B cell (primary cell): ENCODE data around the gene KRTAP5-10. TPM values are rescaled to one million over a fixed set of nuclear protein-coding genes. Genes with fewer than 3 reads are reported as not detected.
"Not testable (repeated sequence)": the region's sequence is repeated elsewhere in the genome, so short reads cannot be mapped to it uniquely, and the experiment has no call there.

Source experiments
- ATAC-seq: fragments of 200-7000 bp; cut with Tn5 transposase; one replicate; pipeline ENCODE4 v1.10.0; 2021; ENCODE audit warnings: low read depth, mild to moderate bottlenecking, moderate number of reproducible peaks, moderate library complexity
- CTCF ChIA-PET: fragments of 350-600 bp; sonication (Branson Sonifier 250); formaldehyde crosslinking; loops from one replicate; lab custom pipeline; 2021; ENCODE audit warnings: antibody characterized with exemption, inconsistent platforms; lab: Charles Lee
- POLR2A ChIA-PET: fragments of 350-600 bp; sonication (Branson Sonifier 250); formaldehyde crosslinking; loops from one replicate; lab custom pipeline; 2021; ENCODE audit warnings: antibody characterized with exemption; lab: Charles Lee
- DNase-seq: peaks from one replicate; pipeline ENCODE4 v3.0.0; 2013
- H2AFZ ChIP-seq: 2 replicates; pipeline ENCODE4 v1.6.1; 2012; ENCODE audit warnings: mild to moderate bottlenecking, low read depth, low read length; ENCODE audit not compliant: insufficient read depth, poor library complexity, severe bottlenecking
- H3K27ac ChIP-seq, 2 donors: 1 replicate in 1 of 2; 2 replicates in 1 of 2; pipeline ENCODE4 v1.5.1; 2012 to 2013; ENCODE audit warnings: low read length in 2 of 2, mild to moderate bottlenecking in 2 of 2, moderate library complexity in 1 of 2
- H3K27me3 ChIP-seq, 4 experiments: fragments of 200-600 bp in 1 of 4; sonication (generic) in 1 of 4; replicated peaks in 1 of 4; 1 replicate in 2 of 4; 2 replicates in 2 of 4; pipeline versions ENCODE4 v1.6.1 to v1.7.0; 2013 to 2016; ENCODE audit warnings: low read length in 3 of 4, mild to moderate bottlenecking in 2 of 4, mixed read lengths in 1 of 4, moderate library complexity in 1 of 4; ENCODE audit not compliant: insufficient read depth in 4 of 4, control insufficient read depth in 3 of 4; ENCODE audit errors: control extremely low read depth in 1 of 4
- H3K36me3 ChIP-seq, 2 experiments: replicated peaks in 1 of 2; 1 replicate in 1 of 2; 2 replicates in 1 of 2; pipeline versions ENCODE4 v1.6.1 to v1.7.1; 2013; ENCODE audit warnings: low read length in 1 of 2; ENCODE audit not compliant: insufficient read depth in 2 of 2, control insufficient read depth in 1 of 2; ENCODE audit errors: control extremely low read depth in 1 of 2, extremely low read depth in 1 of 2
- H3K4me1 ChIP-seq, 2 donors: fragments of 200-600 bp in 1 of 2; sonication (generic) in 1 of 2; 1 replicate in 1 of 2; 2 replicates in 1 of 2; pipeline versions ENCODE4 v1.5.1 to v1.6.1; 2013 to 2017; ENCODE audit warnings: low read length in 2 of 2; ENCODE audit not compliant: control insufficient read depth in 2 of 2, insufficient read depth in 2 of 2
- H3K4me2 ChIP-seq: replicated peaks from 2 replicates; pipeline ENCODE3; 2012; ENCODE audit warnings: mild to moderate bottlenecking, low read depth, low read length; ENCODE audit not compliant: poor library complexity, severe bottlenecking
- H3K4me3 ChIP-seq, 5 experiments: fragments of 200-600 bp in 1 of 5; sonication (generic) in 1 of 5; 1 replicate in 3 of 5; 2 replicates in 2 of 5; pipeline versions ENCODE4 v1.5.1 to v1.7.0; 2011 to 2016; ENCODE audit warnings: low read length in 4 of 5, mild to moderate bottlenecking in 4 of 5, low read depth in 2 of 5, control low read depth in 1 of 5, moderate library complexity in 1 of 5; ENCODE audit not compliant: insufficient read depth in 1 of 5; ENCODE audit errors: control extremely low read depth in 1 of 5, extremely low read depth in 1 of 5
- H3K79me2 ChIP-seq: fragments of 200-600 bp; sonication (generic); one replicate; pipeline ENCODE4 v1.6.0; 2016; ENCODE audit warnings: low read length; ENCODE audit not compliant: control insufficient read depth, insufficient read depth
- H3K9ac ChIP-seq: fragments of 200-600 bp; sonication (generic); 2 replicates; pipeline ENCODE4 v1.6.1; 2017; ENCODE audit warnings: mild to moderate bottlenecking, low read length, moderate library complexity
- H3K9me3 ChIP-seq, 3 donors: one replicate each; pipeline versions ENCODE4 v1.6.1 to v1.7.1; 2013; ENCODE audit warnings: low read length in 2 of 3; ENCODE audit not compliant: control insufficient read depth in 2 of 3, insufficient read depth in 1 of 3; ENCODE audit errors: control extremely low read depth in 1 of 3
- H4K20me1 ChIP-seq: 2 replicates; pipeline ENCODE4 v1.6.0; 2012; ENCODE audit warnings: mild to moderate bottlenecking, low read length; ENCODE audit not compliant: insufficient read depth, control insufficient read depth, poor library complexity, severe bottlenecking
- H3K27ac Mint-ChIP-seq: one replicate; pipeline ENCODE4 v1.8.0; 2021; ENCODE audit warnings: mixed read lengths
- H3K27me3 Mint-ChIP-seq: one replicate; pipeline ENCODE4 v1.8.0; 2021; ENCODE audit warnings: mixed read lengths
- H3K4me1 Mint-ChIP-seq: one replicate; pipeline ENCODE4 v1.8.0; 2021; ENCODE audit warnings: mixed read lengths
- H3K4me3 Mint-ChIP-seq: one replicate; pipeline ENCODE4 v1.8.0; 2021; ENCODE audit warnings: mixed read lengths
- H3K9me3 Mint-ChIP-seq: one replicate; pipeline ENCODE4 v1.8.0; 2022; ENCODE audit warnings: mixed read lengths; ENCODE audit not compliant: insufficient read depth
- EZH2 ChIP-seq: IDR thresholded peaks from 2 replicates; pipeline ENCODE4 v1.6.1; 2012; ENCODE audit warnings: borderline replicate concordance, low read depth, mild to moderate bottlenecking, moderate library complexity, low read length; ENCODE audit not compliant: insufficient read depth, poor library complexity, severe bottlenecking
- whole genome bisulfite sequencing: methylation state at CpG from one replicate; pipeline ENCODE4 v1.1.5; 2013; ENCODE audit warnings: missing lambda C conversion rate; ENCODE audit not compliant: insufficient coverage; 5-methylcytosine and 5-hydroxymethylcytosine counted together
- intact Hi-C: fragments of 100-400 bp; cut with micrococcal nuclease; formaldehyde crosslinking; loops from one replicate; pipeline ENCODE4 v1.10.0; 2022
- polyA plus RNA-seq: library from polyadenylated mRNA; depleted of rRNA; stranded (reverse); fragments of >200 nt; gene quantifications from 2 replicates; pipeline ENCODE4 v1.2.3, GENCODE V29; 2012
- total RNA-seq, 2 donors: library from RNA; stranded (reverse); fragments of 120-200 nt in 1 of 2; gene quantifications; 1 replicate in 1 of 2; 2 replicates in 1 of 2; pipeline versions ENCODE4 v1.2.3 to v1.2.4, GENCODE V29; 2013 to 2022
- TF ChIP-seq, protein P1 (sequence below): fragments of 200-600 bp; IDR thresholded peaks from one replicate; pipeline ENCODE4 v1.8.0; 2022; ENCODE audit warnings: antibody characterized with exemption, mild to moderate bottlenecking

KRTAP5-10 gene
- total and polyA plus RNA-seq, 2 donors (not counting 1 experiment from before 2014, with no cell fraction given) = not detected

DNA sequence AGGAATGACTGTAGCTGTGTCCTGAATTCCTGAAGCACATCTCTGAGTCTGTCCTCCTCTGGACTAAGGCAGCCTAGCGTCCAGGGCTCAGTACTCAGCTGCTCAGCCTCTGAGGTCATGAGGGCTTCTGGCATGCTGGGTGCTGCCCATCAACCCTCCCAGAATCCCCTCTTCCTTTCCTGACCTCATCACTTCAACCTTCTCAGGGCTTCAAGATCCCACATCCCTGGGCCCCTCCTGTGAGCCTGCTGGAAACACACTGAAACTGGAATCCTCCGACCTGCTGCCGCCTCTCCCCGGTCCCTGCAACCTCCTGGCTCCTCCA lies 26.7 kb upstream of the KRTAP5-10 start:
- peaks cover 3% of the 10 kb centered on the region for H3K27me3 Mint-ChIP-seq
- Histone ChIP-seq H3K4me1 (peaks cover under 1 to 6% of the 10 kb centered on the region in 2 donors), H3K9ac (no peak overlapping the region), H3K27ac (no peak overlapping the region), H3K9me3 (peaks cover 0 to 11% (median 0%) of the 10 kb centered on the region in 3 donors), H3K4me2 (no peak overlapping the region), H3K79me2 (no peaks in the 10 kb centered on the region), H3K27me3 (peaks cover 0 to 3% (median 0%) of the 10 kb centered on the region in 4 experiments), H3K4me3 (no peak overlapping the region), H4K20me1 (no peaks in the 10 kb centered on the region), H2AFZ (no peak overlapping the region), H3K36me3 (no peaks in the 10 kb centered on the region)
- TF ChIP-seq, protein P1, sequence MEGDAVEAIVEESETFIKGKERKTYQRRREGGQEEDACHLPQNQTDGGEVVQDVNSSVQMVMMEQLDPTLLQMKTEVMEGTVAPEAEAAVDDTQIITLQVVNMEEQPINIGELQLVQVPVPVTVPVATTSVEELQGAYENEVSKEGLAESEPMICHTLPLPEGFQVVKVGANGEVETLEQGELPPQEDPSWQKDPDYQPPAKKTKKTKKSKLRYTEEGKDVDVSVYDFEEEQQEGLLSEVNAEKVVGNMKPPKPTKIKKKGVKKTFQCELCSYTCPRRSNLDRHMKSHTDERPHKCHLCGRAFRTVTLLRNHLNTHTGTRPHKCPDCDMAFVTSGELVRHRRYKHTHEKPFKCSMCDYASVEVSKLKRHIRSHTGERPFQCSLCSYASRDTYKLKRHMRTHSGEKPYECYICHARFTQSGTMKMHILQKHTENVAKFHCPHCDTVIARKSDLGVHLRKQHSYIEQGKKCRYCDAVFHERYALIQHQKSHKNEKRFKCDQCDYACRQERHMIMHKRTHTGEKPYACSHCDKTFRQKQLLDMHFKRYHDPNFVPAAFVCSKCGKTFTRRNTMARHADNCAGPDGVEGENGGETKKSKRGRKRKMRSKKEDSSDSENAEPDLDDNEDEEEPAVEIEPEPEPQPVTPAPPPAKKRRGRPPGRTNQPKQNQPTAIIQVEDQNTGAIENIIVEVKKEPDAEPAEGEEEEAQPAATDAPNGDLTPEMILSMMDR = no peak
- no peak for TF ChIP-seq EZH2
- ATAC-seq = no peak
- no peak overlapping the region for H3K27ac Mint-ChIP-seq
- ChIA-PET CTCF (no interaction called here), POLR2A (no interaction called here)
- intact Hi-C loops = no loop called here
- peaks cover 10% of the 10 kb centered on the region for H3K4me1 Mint-ChIP-seq
- DNase-seq = no peak
- H3K9me3 Mint-ChIP-seq = peaks cover 4% of the 10 kb centered on the region
- 98% methylated on average over 4 of the region's 4 CpGs for WGBS
- H3K4me3 Mint-ChIP-seq = no peak overlapping the region

DNA sequence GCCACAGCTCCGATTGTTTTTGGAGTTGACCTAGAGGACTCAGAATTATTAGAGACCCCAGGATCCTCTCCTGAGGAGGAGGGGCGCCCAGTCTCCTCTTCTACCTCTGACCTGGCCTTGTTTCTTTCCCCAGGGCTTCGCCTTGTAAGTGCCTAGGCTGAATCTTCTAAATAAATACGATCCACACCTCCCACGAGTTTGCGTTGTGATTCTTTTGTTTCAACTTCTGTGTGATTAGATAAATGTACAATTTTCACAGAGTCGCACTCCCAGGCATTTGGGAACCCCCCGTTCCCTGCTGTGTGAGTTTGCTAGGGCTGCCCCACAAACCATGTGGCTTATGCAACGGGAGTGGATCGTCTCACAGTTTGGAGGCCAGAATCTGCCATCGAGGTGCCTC lies 26.3 kb upstream of the KRTAP5-10 start:
- no peak overlapping the region for H3K9ac ChIP-seq
- DNase-seq (no peak), ATAC-seq (no peak)
- no peak overlapping the region for H3K27ac Mint-ChIP-seq
- H2AFZ ChIP-seq = no peak overlapping the region
- H4K20me1 ChIP-seq = no peaks in the 10 kb centered on the region
- H3K9me3 ChIP-seq = peaks cover 0 to 11% (median 0%) of the 10 kb centered on the region in 3 donors
- 93% methylated on average over 5 of the region's 11 CpGs for WGBS
- ChIA-PET CTCF (no interaction called here), POLR2A (no interaction called here)
- TF ChIP-seq, protein P1 = no peak
- TF ChIP-seq EZH2 = no peak
- H3K79me2 ChIP-seq = no peaks in the 10 kb centered on the region
- no peak overlapping the region for H3K4me3 Mint-ChIP-seq
- no peaks in the 10 kb centered on the region for H3K36me3 ChIP-seq
- peaks cover 4% of the 10 kb centered on the region for H3K9me3 Mint-ChIP-seq
- peaks cover 3 to 10% of the 10 kb centered on the region in 2 donors for H3K4me1 ChIP-seq
- intact Hi-C loops = no loop called here
- H3K27me3 Mint-ChIP-seq = peaks cover 3% of the 10 kb centered on the region
- peaks cover 0 to 3% (median 0%) of the 10 kb centered on the region in 4 experiments for H3K27me3 ChIP-seq
- no peak overlapping the region for H3K27ac ChIP-seq
- peaks cover 14% of the 10 kb centered on the region for H3K4me1 Mint-ChIP-seq
- no peak overlapping the region for H3K4me2 ChIP-seq
- H3K4me3 ChIP-seq = no peak overlapping the region

DNA sequence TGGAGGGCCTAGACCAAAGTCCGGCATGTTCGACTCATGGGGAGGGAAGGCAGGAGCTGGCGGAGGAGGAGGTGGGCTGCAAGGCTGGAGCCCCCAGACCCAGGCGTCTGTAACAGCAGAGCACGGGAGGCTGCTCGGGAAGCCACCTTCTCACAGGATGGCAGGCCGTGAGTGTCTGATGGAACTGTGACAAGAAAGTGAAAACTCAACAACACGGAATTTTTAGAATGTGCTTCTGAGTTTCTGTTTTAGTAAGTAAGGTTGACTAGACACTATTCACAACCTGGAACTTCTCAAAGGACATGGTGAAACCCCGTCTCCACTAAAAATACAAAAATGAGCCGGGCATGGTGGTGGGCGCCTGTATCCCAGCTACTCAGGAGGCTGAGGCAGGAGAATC lies 25.4 kb upstream of the KRTAP5-10 start:
- H3K27me3 Mint-ChIP-seq, intact Hi-C loops, H4K20me1 ChIP-seq, H3K9me3 Mint-ChIP-seq, H3K27me3 ChIP-seq, POLR2A ChIA-PET, H3K4me3 Mint-ChIP-seq, H3K4me2 ChIP-seq, H3K27ac Mint-ChIP-seq, ATAC-seq, H2AFZ ChIP-seq, H3K9ac ChIP-seq, DNase-seq, H3K36me3 ChIP-seq, H3K79me2 ChIP-seq, CTCF ChIA-PET, H3K27ac ChIP-seq, H3K4me3 ChIP-seq: not testable (repeated sequence)
- H3K4me1 Mint-ChIP-seq = peaks cover 19% of the 10 kb centered on the region
- WGBS = 88% methylated on average over 8 of the region's 11 CpGs
- Histone ChIP-seq H3K4me1 (peaks cover 3 to 10% of the 10 kb centered on the region in 2 donors), H3K9me3 (peaks cover 0 to 11% (median 0%) of the 10 kb centered on the region in 3 donors)
